Keratinocyte (primary cell): ENCODE measurements around the gene RAB11A.

ENCODE experiments used
- CTCF ChIP-seq, 3 experiments: IDR thresholded peaks in 1 of 3; conservative IDR thresholded peaks in 1 of 3; optimal IDR thresholded peaks in 1 of 3; 2 replicates in 2 of 3; 3 replicates in 1 of 3; pipeline versions ENCODE3 to v1.5.1; 2011; ENCODE audit warnings: low read length in 3 of 3, mild to moderate bottlenecking in 3 of 3, moderate library complexity in 2 of 3, control low read depth in 1 of 3, inconsistent platforms in 1 of 3; ENCODE audit not compliant: insufficient read depth in 2 of 3; ENCODE audit errors: extremely low read depth in 1 of 3
- EZH2 ChIP-seq: IDR thresholded peaks from one replicate; pipeline ENCODE4 v1.6.1; 2012; ENCODE audit warnings: inconsistent platforms, mild to moderate bottlenecking, low read length, moderate library complexity

DNA sequence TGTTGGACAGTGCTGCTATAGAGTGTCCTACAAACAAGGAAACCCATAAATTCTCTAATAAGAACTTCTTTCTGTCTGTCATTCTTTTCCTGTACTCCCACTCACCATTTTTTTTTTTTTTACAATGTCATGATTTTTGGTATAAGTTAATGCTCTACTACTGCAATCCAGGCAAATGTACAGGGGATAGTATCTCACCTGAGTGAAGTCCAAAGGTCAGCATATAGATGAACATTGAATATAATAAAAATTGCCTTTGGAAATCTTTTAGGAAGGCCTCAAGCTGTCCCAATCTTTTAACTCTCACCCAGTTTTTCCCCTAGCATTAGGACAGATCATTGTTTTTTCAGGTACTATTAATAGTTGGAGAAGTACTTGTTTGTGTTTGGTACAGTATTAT lies 21.3 kb upstream of the RAB11A start:
- TF ChIP-seq CTCF (optimal IDR thresholded peaks at IDR 0.05 in 1 of 3, IDR thresholded peaks at IDR 0.05 in 1 of 3, conservative IDR thresholded peaks at IDR 0.05 in 1 of 3; ENCODE audit: extremely low read depth in 1 of 3, insufficient read depth in 2 of 3, low read length in 3 of 3) (no peak), EZH2 (no peak)
